HepG2 (cell line): ENCODE data around the gene NIPAL4. TPM values are rescaled to one million over a fixed set of nuclear protein-coding genes. Genes with fewer than 3 reads are reported as not detected.

Source experiments
- AHR ChIP-seq: IDR thresholded peaks from 2 replicates; pipeline ENCODE4 v1.6.1; 2018; ENCODE audit warnings: missing genetic modification reagents, missing compliant biosample characterization
- ELF4 ChIP-seq: sonication (generic); formaldehyde crosslinking; IDR thresholded peaks from 2 replicates; pipeline ENCODE4 v1.5.0; 2020; ENCODE audit warnings: missing genetic modification reagents, mild to moderate bottlenecking, moderate library complexity, borderline replicate concordance
- ESRRA ChIP-seq: sonication (generic); formaldehyde crosslinking; IDR thresholded peaks from 2 replicates; pipeline ENCODE4 v1.5.1; 2020; ENCODE audit warnings: mild to moderate bottlenecking, low read depth, missing genetic modification reagents
- GRHL1 ChIP-seq: sonication (generic); formaldehyde crosslinking; conservative IDR thresholded peaks from 2 replicates; pipeline ENCODE4 v1.8.0; 2022; ENCODE audit warnings: missing genetic modification reagents
- HNF1B ChIP-seq: sonication (generic); formaldehyde crosslinking; IDR thresholded peaks from 2 replicates; pipeline ENCODE4 v1.5.1; 2020; ENCODE audit warnings: mild to moderate bottlenecking, moderate library complexity, missing genetic modification reagents
- KDM5B ChIP-seq: sonication (generic); formaldehyde crosslinking; IDR thresholded peaks from 2 replicates; pipeline ENCODE4 v1.4.0; 2020; ENCODE audit warnings: missing genetic modification reagents, mild to moderate bottlenecking, borderline replicate concordance
- MTA1 ChIP-seq: sonication (generic); formaldehyde crosslinking; IDR thresholded peaks from 2 replicates; pipeline ENCODE4 v1.4.0; 2020; ENCODE audit warnings: missing genetic modification reagents, mild to moderate bottlenecking, borderline replicate concordance
- MXD1 ChIP-seq: sonication (generic); formaldehyde crosslinking; IDR thresholded peaks from 2 replicates; pipeline ENCODE4 v1.4.0; 2020; ENCODE audit warnings: mild to moderate bottlenecking, missing genetic modification reagents
- MYPOP ChIP-seq: sonication (generic); formaldehyde crosslinking; IDR thresholded peaks from 2 replicates; pipeline ENCODE4 v1.8.1; 2023; ENCODE audit warnings: mild to moderate bottlenecking, moderate library complexity, missing genetic modification reagents
- POGZ ChIP-seq: sonication (generic); formaldehyde crosslinking; IDR thresholded peaks from 2 replicates; pipeline ENCODE4 v1.4.0; 2020; ENCODE audit warnings: mild to moderate bottlenecking, missing genetic modification reagents
- RCOR2 ChIP-seq: IDR thresholded peaks from 2 replicates; pipeline ENCODE4 v1.6.1; 2016; ENCODE audit warnings: missing biosample characterization, missing genetic modification reagents
- REST ChIP-seq, 2 experiments: IDR thresholded peaks; 2 replicates each; pipeline ENCODE4 v1.6.1; 2011 to 2012; ENCODE audit warnings: low read length in 2 of 2, borderline replicate concordance in 1 of 2, low read depth in 1 of 2, mild to moderate bottlenecking in 1 of 2, moderate library complexity in 1 of 2
- SALL2 ChIP-seq: sonication (generic); formaldehyde crosslinking; IDR thresholded peaks from 2 replicates; pipeline ENCODE4 v1.8.1; 2023; ENCODE audit warnings: mild to moderate bottlenecking, missing genetic modification reagents, inconsistent platforms
- TIGD3 ChIP-seq: sonication (generic); formaldehyde crosslinking; IDR thresholded peaks from 2 replicates; pipeline ENCODE4 v1.5.1; 2020; ENCODE audit warnings: mild to moderate bottlenecking, missing genetic modification reagents, borderline replicate concordance
- ZNF160 ChIP-seq: sonication (generic); formaldehyde crosslinking; IDR thresholded peaks from 2 replicates; pipeline ENCODE4 v1.8.0; 2022; ENCODE audit warnings: mild to moderate bottlenecking, inconsistent platforms, missing genetic modification reagents
- ZNF263 ChIP-seq: sonication (generic); formaldehyde crosslinking; IDR thresholded peaks from 2 replicates; pipeline ENCODE4 v1.4.0; 2020; ENCODE audit warnings: missing genetic modification reagents
- ZNF337 ChIP-seq: sonication (generic); formaldehyde crosslinking; IDR thresholded peaks from 2 replicates; pipeline ENCODE4 v1.5.1; 2020; ENCODE audit warnings: missing genetic modification reagents, low read depth, mild to moderate bottlenecking, borderline replicate concordance
- ZNF501 ChIP-seq: sonication (generic); formaldehyde crosslinking; IDR thresholded peaks from 2 replicates; pipeline ENCODE4 v1.5.1; 2020; ENCODE audit warnings: mild to moderate bottlenecking, moderate library complexity, missing genetic modification reagents
- ZNF546 ChIP-seq: sonication (generic); formaldehyde crosslinking; conservative IDR thresholded peaks from 2 replicates; pipeline ENCODE4 v1.8.1; 2023; ENCODE audit warnings: mild to moderate bottlenecking, missing genetic modification reagents
- ZSCAN30 ChIP-seq: sonication (generic); formaldehyde crosslinking; IDR thresholded peaks from 2 replicates; pipeline ENCODE4 v1.5.0; 2020; ENCODE audit warnings: mild to moderate bottlenecking, missing genetic modification reagents
- polyA plus RNA-seq, 8 experiments: library from polyadenylated mRNA; depleted of rRNA in 3 of 8; stranded (reverse) in 7 of 8; unstranded in 1 of 8; fragments of >200 nt; fragmentation: Illumina TruSeq in 4 of 8; extraction: Trizol in 4 of 8; gene quantifications; 2 replicates each; pipeline versions ENCODE4 v1.2.1 to v1.2.3, GENCODE V29; 2011 to 2016; ENCODE audit warnings: low read depth in 4 of 8, missing spikeins in 1 of 8, mixed read lengths in 1 of 8; ENCODE audit not compliant: insufficient read depth in 1 of 8
- total RNA-seq, 5 experiments: library from RNA; depleted of rRNA; stranded (reverse); fragments of >200 nt; fragmentation: Illumina TruSeq; extraction: Trizol; gene quantifications; 2 replicates each; pipeline ENCODE4 v1.2.3, GENCODE V29; 2016; ENCODE audit warnings: low read depth in 1 of 5

NIPAL4 gene
- total and polyA plus RNA-seq, 2 of the 13 experiments (the other 11 are each of a cell fraction or from before 2014, with no cell fraction given), result not detected

GRCh38 chr5:157494178-157494832 lies 34.3 kb downstream of the NIPAL4 start (continued):
- TF ChIP-seq REST (IDR thresholded peaks at IDR 0.05; ENCODE audit: borderline replicate concordance in 1 of 2, low read depth in 1 of 2, low read length in 2 of 2) (no peak), POGZ (no peak), ZNF337 (no peak), ZNF263 (CRISPR knock-in tag) (no peak), RCOR2 (no peak), GRHL1 (CRISPR knock-in tag) (no peak), ZSCAN30 (no peak), TIGD3 (CRISPR knock-in tag) (no peak), ELF4 (CRISPR knock-in tag) (no peak), SALL2 (no peak), MXD1 (no peak), MYPOP (no peak), AHR (CRISPR knock-in tag) (no peak), ESRRA (CRISPR knock-in tag) (no peak), ZNF546 (CRISPR knock-in tag) (no peak), KDM5B (CRISPR knock-in tag) (no peak), ZNF160 (CRISPR knock-in tag) (no peak), MTA1 (CRISPR knock-in tag) (no peak), ZNF501 (CRISPR knock-in tag) (no peak), HNF1B (CRISPR knock-in tag) (no peak)
